Neuronal stem cell (in vitro differentiated cells): ENCODE data around the gene HOOK1.

Experiments used
- DNase-seq: peaks from one replicate; pipeline ENCODE4 v3.0.0-alpha.2; 2013; ENCODE audit warnings: low spot score
- H2AFZ ChIP-seq: one replicate; pipeline ENCODE4 v1.6.1; 2013; ENCODE audit warnings: mild to moderate bottlenecking, low read length, inconsistent platforms
- H2AK5ac ChIP-seq: 2 replicates; pipeline ENCODE4 v1.6.1; 2013; ENCODE audit warnings: low read depth, mild to moderate bottlenecking, inconsistent platforms, low read length, moderate library complexity, mixed read lengths
- H2BK120ac ChIP-seq: 2 replicates; pipeline ENCODE4 v1.6.1; 2013; ENCODE audit warnings: low read depth, mild to moderate bottlenecking, inconsistent platforms, low read length, moderate library complexity, mixed read lengths
- H2BK12ac ChIP-seq: one replicate; pipeline ENCODE4 v1.6.1; 2013; ENCODE audit warnings: low read length, inconsistent platforms
- H2BK15ac ChIP-seq: 2 replicates; pipeline ENCODE4 v1.6.1; 2013; ENCODE audit warnings: mild to moderate bottlenecking, low read length, inconsistent platforms, mixed read lengths
- H2BK5ac ChIP-seq: one replicate; pipeline ENCODE4 v1.6.1; 2013; ENCODE audit warnings: inconsistent platforms, mild to moderate bottlenecking, low read length, moderate library complexity
- H3K14ac ChIP-seq: one replicate; pipeline ENCODE4 v1.6.1; 2013; ENCODE audit warnings: low read length, inconsistent platforms
- H3K18ac ChIP-seq: 2 replicates; pipeline ENCODE4 v1.6.1; 2013; ENCODE audit warnings: low read length, inconsistent platforms
- H3K23ac ChIP-seq: 2 replicates; pipeline ENCODE4 v1.6.1; 2013; ENCODE audit warnings: low read depth, mild to moderate bottlenecking, mixed read lengths, low read length, inconsistent platforms; ENCODE audit not compliant: poor library complexity
- H3K27ac ChIP-seq: replicated peaks from 3 replicates; pipeline ENCODE4 v1.5.1; 2013; ENCODE audit warnings: low read length, inconsistent platforms
- H3K27me3 ChIP-seq, 3 experiments: 2 replicates each; pipeline ENCODE4 v1.6.1; 2013; ENCODE audit warnings: low read length in 3 of 3, mild to moderate bottlenecking in 2 of 3, inconsistent platforms in 1 of 3, low read depth in 1 of 3, mixed read lengths in 1 of 3, moderate library complexity in 1 of 3; ENCODE audit not compliant: control insufficient read depth in 3 of 3, insufficient read depth in 3 of 3
- H3K36me3 ChIP-seq, 2 donors: replicated peaks in 1 of 2; 2 replicates each; pipeline ENCODE4 v1.6.1; 2013; ENCODE audit warnings: low read length in 2 of 2; ENCODE audit not compliant: control insufficient read depth in 2 of 2, insufficient read depth in 2 of 2
- H3K4ac ChIP-seq: 2 replicates; pipeline ENCODE4 v1.6.1; 2013; ENCODE audit warnings: inconsistent platforms, mild to moderate bottlenecking, low read length, moderate library complexity
- H3K4me1 ChIP-seq, 2 donors: 1 replicate in 1 of 2; 2 replicates in 1 of 2; pipeline ENCODE4 v1.6.1; 2013; ENCODE audit warnings: low read length in 2 of 2, low read depth in 1 of 2; ENCODE audit not compliant: control insufficient read depth in 2 of 2, insufficient read depth in 1 of 2
- H3K4me2 ChIP-seq: one replicate; pipeline ENCODE4 v1.6.1; 2013; ENCODE audit warnings: mild to moderate bottlenecking, low read length, inconsistent platforms; ENCODE audit not compliant: insufficient read depth, poor library complexity, severe bottlenecking
- H3K4me3 ChIP-seq, 2 donors: 2 replicates each; pipeline ENCODE4 v1.5.1; 2013; ENCODE audit warnings: low read length in 2 of 2, mild to moderate bottlenecking in 2 of 2, inconsistent platforms in 1 of 2, moderate library complexity in 1 of 2
- H3K79me1 ChIP-seq: one replicate; pipeline ENCODE4 v1.6.1; 2013; ENCODE audit warnings: low read depth, mild to moderate bottlenecking, inconsistent platforms, low read length, moderate library complexity
- H3K9ac ChIP-seq: one replicate; pipeline ENCODE4 v1.6.1; 2013; ENCODE audit warnings: mild to moderate bottlenecking, low read depth, low read length, inconsistent platforms; ENCODE audit not compliant: poor library complexity
- H3K9me3 ChIP-seq, 2 donors: replicated peaks in 1 of 2; 2 replicates each; pipeline versions ENCODE3 to v1.6.1; 2013; ENCODE audit warnings: low read length in 2 of 2, mild to moderate bottlenecking in 2 of 2, inconsistent platforms in 1 of 2, low read depth in 1 of 2, mixed read lengths in 1 of 2, moderate library complexity in 1 of 2; ENCODE audit not compliant: control insufficient read depth in 2 of 2, insufficient read depth in 1 of 2
- H4K8ac ChIP-seq: one replicate; pipeline ENCODE4 v1.6.1; 2013; ENCODE audit warnings: low read depth, mild to moderate bottlenecking, inconsistent platforms, low read length, moderate library complexity
- H4K91ac ChIP-seq: one replicate; pipeline ENCODE4 v1.6.1; 2013; ENCODE audit warnings: low read length, low read depth, mild to moderate bottlenecking, inconsistent platforms; ENCODE audit not compliant: poor library complexity
- WGBS, 2 donors: extraction: QIAGEN DNeasy Blood & Tissue Kit; methylation state at CpG; one replicate each; pipeline ENCODE4 v1.1.7; 2013; ENCODE audit warnings: missing lambda C conversion rate in 2 of 2, mixed read lengths in 1 of 2; ENCODE audit not compliant: insufficient read length in 2 of 2, insufficient replicate concordance in 1 of 2; ENCODE audit errors: extremely low coverage in 2 of 2; 5-methylcytosine and 5-hydroxymethylcytosine counted together

HOOK1 gene

GRCh38 chr1:59827055-59827643 is 12.4 kb downstream of the HOOK1 start:
- WGBS, 2 donors, result no CpG with 5 or more reads among the region's 4 CpGs
- H2AFZ ChIP-seq, result no peak overlapping the region
- H4K8ac ChIP-seq, result no peak overlapping the region
- peaks cover 0 to 9% (median 0%) of the 10 kb centered on the region in 3 experiments for H3K27me3 ChIP-seq
- H3K4me3 ChIP-seq, result no peak overlapping the region
- no peak overlapping the region for H2AK5ac ChIP-seq
- no peak for DNase-seq
- no peak overlapping the region for H4K91ac ChIP-seq
- no peak overlapping the region for H2BK12ac ChIP-seq
- no peak overlapping the region for H3K4ac ChIP-seq
- H3K4me1 ChIP-seq, result no peaks in the 10 kb centered on the region
- no peaks in the 10 kb centered on the region for H3K9me3 ChIP-seq
- no peaks in the 10 kb centered on the region for H3K79me1 ChIP-seq
- no peak overlapping the region for H2BK5ac ChIP-seq
- H3K23ac ChIP-seq, result no peak overlapping the region
- no peaks in the 10 kb centered on the region for H3K36me3 ChIP-seq
- H3K27ac ChIP-seq, result no peak overlapping the region
- no peak overlapping the region for H2BK120ac ChIP-seq
- H3K4me2 ChIP-seq, result no peak overlapping the region
- no peak overlapping the region for H3K14ac ChIP-seq
- H3K9ac ChIP-seq, result no peak overlapping the region
- H2BK15ac ChIP-seq, result no peak overlapping the region
- no peak overlapping the region for H3K18ac ChIP-seq

- no peak overlapping the region for H2BK15ac ChIP-seq
- no peaks in the 10 kb centered on the region for H3K79me1 ChIP-seq
- H3K4ac ChIP-seq, result no peak overlapping the region
- H4K8ac ChIP-seq, result no peak overlapping the region
- no peak overlapping the region for H2AFZ ChIP-seq
- H2BK120ac ChIP-seq, result no peak overlapping the region
- no peak overlapping the region for H2BK5ac ChIP-seq
- no peak overlapping the region for H3K9ac ChIP-seq
- H3K14ac ChIP-seq, result no peak overlapping the region
- H3K4me2 ChIP-seq, result no peak overlapping the region
- H3K36me3 ChIP-seq, result no peaks in the 10 kb centered on the region
- H2BK12ac ChIP-seq, result no peak overlapping the region
- no peak overlapping the region for H3K4me3 ChIP-seq
- no CpG with 5 or more reads among the region's 1 CpG for WGBS, 2 donors
- H3K27me3 ChIP-seq, result peaks cover 0 to 9% (median 0%) of the 10 kb centered on the region in 3 experiments
- no peak overlapping the region for H3K18ac ChIP-seq
- no peak for DNase-seq
- no peak overlapping the region for H4K91ac ChIP-seq
- H2AK5ac ChIP-seq, result no peak overlapping the region
- no peak overlapping the region for H3K23ac ChIP-seq
- H3K27ac ChIP-seq, result no peak overlapping the region
- no peaks in the 10 kb centered on the region for H3K9me3 ChIP-seq
- H3K4me1 ChIP-seq, result no peaks in the 10 kb centered on the region
Observed at GRCh38 chr1:59828160-59828559, 13.4 kb downstream of the HOOK1 start.

- Histone ChIP-seq H3K27me3 (peaks cover 0 to 9% (median 0%) of the 10 kb centered on the region in 3 experiments), H2BK12ac (no peak overlapping the region), H2AK5ac (no peak overlapping the region), H3K23ac (no peak overlapping the region), H3K9me3 (no peaks in the 10 kb centered on the region), H2BK5ac (no peak overlapping the region), H3K4me3 (no peak overlapping the region), H3K14ac (no peak overlapping the region), H3K4me1 (no peaks in the 10 kb centered on the region), H3K18ac (no peak overlapping the region), H3K79me1 (no peaks in the 10 kb centered on the region), H3K9ac (no peak overlapping the region), H2BK120ac (no peak overlapping the region), H3K27ac (no peak overlapping the region), H3K4me2 (no peak overlapping the region), H2AFZ (no peak overlapping the region), H3K4ac (no peak overlapping the region), H2BK15ac (no peak overlapping the region), H3K36me3 (no peaks in the 10 kb centered on the region), H4K8ac (no peak overlapping the region), H4K91ac (no peak overlapping the region)
- DNase-seq, result no peak
- WGBS, 2 donors, result no CpG with 5 or more reads among the region's 2 CpGs
Observed at GRCh38 chr1:59831529-59831928, 16.8 kb downstream of the HOOK1 start.

- Histone ChIP-seq H3K18ac (no peak overlapping the region), H3K27ac (no peak overlapping the region), H2BK15ac (no peak overlapping the region), H3K4me1 (no peaks in the 10 kb centered on the region), H3K79me1 (no peaks in the 10 kb centered on the region), H3K4me2 (no peak overlapping the region), H3K14ac (no peak overlapping the region), H3K4me3 (no peak overlapping the region), H3K23ac (no peak overlapping the region), H4K91ac (no peak overlapping the region), H3K4ac (no peak overlapping the region), H3K27me3 (peaks cover 0 to under 1% (median 0%) of the 10 kb centered on the region in 3 experiments), H3K36me3 (no peaks in the 10 kb centered on the region), H2BK5ac (no peak overlapping the region), H2AFZ (no peak overlapping the region), H2BK120ac (no peak overlapping the region), H2BK12ac (no peak overlapping the region), H3K9ac (no peak overlapping the region), H3K9me3 (no peaks in the 10 kb centered on the region), H2AK5ac (no peak overlapping the region), H4K8ac (no peak overlapping the region)
- no CpG with 5 or more reads among the region's 2 CpGs for WGBS, 2 donors
- no peak for DNase-seq
Observed at GRCh38 chr1:59833022-59833421, 18.3 kb downstream of the HOOK1 start.
